Kidney (tissue), 14 donors: Measurements from ENCODE around the gene PRR35. TPM values are rescaled to one million over a fixed set of nuclear protein-coding genes. Genes with fewer than 3 reads are reported as not detected.
A peak's percentile ranks its signal among the peaks of the same experiment; 100 is the strongest.
"Not testable (repeated sequence)": the region's sequence is repeated elsewhere in the genome, so short reads cannot be mapped to it uniquely, and the experiment has no call there.

Source experiments
- DNase-seq, 5 donors: peaks; one replicate each; pipeline ENCODE4 v3.0.0-alpha.2; 2013 to 2020
- FAIRE-seq: peaks from 2 replicates; lab custom pipeline; 2012; peaks lifted over from hg19 to GRCh38; lab: Jason Lieb, UNC
- H3K27ac ChIP-seq, 2 donors: one replicate each; pipeline ENCODE4 v1.7.0; 2013; ENCODE audit warnings: low read depth in 2 of 2, low read length in 2 of 2, inconsistent platforms in 1 of 2
- H3K27me3 ChIP-seq: one replicate; pipeline ENCODE4 v1.7.1; 2013; ENCODE audit warnings: low read length, inconsistent platforms; ENCODE audit not compliant: control insufficient read depth, insufficient read depth
- H3K36me3 ChIP-seq, 3 donors: one replicate each; pipeline versions ENCODE4 v1.7.0 to v1.7.1; 2013; ENCODE audit warnings: low read length in 3 of 3, control low read depth in 1 of 3, inconsistent platforms in 1 of 3; ENCODE audit not compliant: insufficient read depth in 3 of 3, control insufficient read depth in 2 of 3
- H3K4me1 ChIP-seq, 3 donors: one replicate each; pipeline versions ENCODE4 v1.7.0 to v1.7.1; 2013; ENCODE audit warnings: low read length in 3 of 3, inconsistent platforms in 1 of 3, low read depth in 1 of 3; ENCODE audit not compliant: control insufficient read depth in 2 of 3, insufficient read depth in 2 of 3
- H3K4me3 ChIP-seq, 3 donors: one replicate each; pipeline versions ENCODE4 v1.7.0 to v1.8.1; 2013; ENCODE audit warnings: low read length in 3 of 3, control low read depth in 1 of 3, inconsistent platforms in 1 of 3
- H3K9ac ChIP-seq, 3 donors: one replicate each; pipeline versions ENCODE4 v1.7.0 to v1.7.1; 2013; ENCODE audit warnings: low read length in 3 of 3, control low read depth in 1 of 3, inconsistent platforms in 1 of 3
- H3K9me3 ChIP-seq, 3 donors: one replicate each; pipeline versions ENCODE4 v1.7.0 to v1.7.1; 2013; ENCODE audit warnings: low read length in 3 of 3, control low read depth in 1 of 3, inconsistent platforms in 1 of 3; ENCODE audit not compliant: control insufficient read depth in 2 of 3, insufficient read depth in 1 of 3
- intact Hi-C: fragments of 100-400 bp; cut with DNase I; formaldehyde crosslinking; loops from one replicate; pipeline ENCODE4 v1.11.1; 2022
- polyA plus RNA-seq: library from polyadenylated mRNA; stranded (reverse); fragments of 350-450 nt; fragmentation: Illumina TruSeq; extraction: RNeasy Lipid Tissue Mini Kit (QIAGEN cat#74804); gene quantifications from one replicate; pipeline ENCODE4 v1.2.3, GENCODE V29; 2014; ENCODE audit warnings: low read depth, low replicate concordance; ENCODE audit not compliant: insufficient read depth
- total RNA-seq: library from RNA; stranded (reverse); fragmentation: NEBNext Ultra II Directional; extraction: Animal tissue kit (Norgen Biotek cat#: 25700); gene quantifications from one replicate; pipeline ENCODE4 v1.2.1, GENCODE V29; 2021
- TF ChIP-seq, protein P1 (sequence below): IDR thresholded peaks from 3 replicates; pipeline ENCODE4 v1.5.1; 2012; ENCODE audit warnings: mild to moderate bottlenecking, moderate library complexity, borderline replicate concordance; ENCODE audit not compliant: insufficient read depth; ENCODE audit errors: extremely low read depth
- donor health status: control.
- donor health status: control.
- donor health status: control.
- donor health status: control.
- donor health status: control.
- donor health status: DM: yes; HTN: yes; CAD: no.
- donor health status: Normal renal cell carcinoma (clear cell type).

PRR35 gene
- total and polyA plus RNA-seq, 2 donors from 2014 or later = 1.8 to 24.4 TPM

DNA sequence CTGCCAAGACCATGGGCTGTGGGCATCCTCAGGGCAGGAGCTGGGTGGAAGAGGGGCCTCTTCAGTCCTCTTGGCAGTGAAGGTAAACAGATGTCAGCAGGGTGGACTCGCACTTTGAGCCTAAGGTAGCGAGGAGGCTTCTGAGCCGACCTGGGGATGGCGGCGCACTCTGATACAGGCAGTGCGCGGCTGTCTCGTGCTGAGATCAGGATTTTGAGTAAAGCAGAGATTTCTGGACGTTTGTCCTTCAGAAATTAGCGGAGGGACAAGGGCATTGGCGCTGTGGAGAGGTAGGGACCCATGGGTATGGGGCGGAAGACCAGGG lies 36.5 kb downstream of the PRR35 start:
- TF ChIP-seq, protein P1, sequence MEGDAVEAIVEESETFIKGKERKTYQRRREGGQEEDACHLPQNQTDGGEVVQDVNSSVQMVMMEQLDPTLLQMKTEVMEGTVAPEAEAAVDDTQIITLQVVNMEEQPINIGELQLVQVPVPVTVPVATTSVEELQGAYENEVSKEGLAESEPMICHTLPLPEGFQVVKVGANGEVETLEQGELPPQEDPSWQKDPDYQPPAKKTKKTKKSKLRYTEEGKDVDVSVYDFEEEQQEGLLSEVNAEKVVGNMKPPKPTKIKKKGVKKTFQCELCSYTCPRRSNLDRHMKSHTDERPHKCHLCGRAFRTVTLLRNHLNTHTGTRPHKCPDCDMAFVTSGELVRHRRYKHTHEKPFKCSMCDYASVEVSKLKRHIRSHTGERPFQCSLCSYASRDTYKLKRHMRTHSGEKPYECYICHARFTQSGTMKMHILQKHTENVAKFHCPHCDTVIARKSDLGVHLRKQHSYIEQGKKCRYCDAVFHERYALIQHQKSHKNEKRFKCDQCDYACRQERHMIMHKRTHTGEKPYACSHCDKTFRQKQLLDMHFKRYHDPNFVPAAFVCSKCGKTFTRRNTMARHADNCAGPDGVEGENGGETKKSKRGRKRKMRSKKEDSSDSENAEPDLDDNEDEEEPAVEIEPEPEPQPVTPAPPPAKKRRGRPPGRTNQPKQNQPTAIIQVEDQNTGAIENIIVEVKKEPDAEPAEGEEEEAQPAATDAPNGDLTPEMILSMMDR = no peak
- no peak overlapping the region for H3K27ac ChIP-seq
- no peak for FAIRE-seq

GRCh38 chr16:597655-598054 lies 37.5 kb downstream of the PRR35 start:
- H3K36me3 ChIP-seq, intact Hi-C loops, H3K9me3 ChIP-seq, FAIRE-seq, H3K27ac ChIP-seq, H3K9ac ChIP-seq, H3K27me3 ChIP-seq, H3K4me3 ChIP-seq, DNase-seq: not testable (repeated sequence)
- H3K4me1 ChIP-seq = peaks cover 0 to 27% (median 14%) of the 10 kb centered on the region in 3 donors

More for the DNA sequence above, 36.5 kb downstream of the PRR35 start:
- peaks cover 0 to 36% (median 24%) of the 10 kb centered on the region in 3 donors for H3K4me1 ChIP-seq
- DNase-seq = no peak
- no peak overlapping the region for H3K4me3 ChIP-seq
- peaks cover 0 to 5% (median 2%) of the 10 kb centered on the region in 3 donors for H3K36me3 ChIP-seq
- H3K9ac ChIP-seq = no peak overlapping the region
- no peaks in the 10 kb centered on the region for H3K27me3 ChIP-seq
- intact Hi-C loops = no loop called here
- H3K9me3 ChIP-seq = no peaks in the 10 kb centered on the region

GRCh38 chr16:598823-599739 lies 38.9 kb downstream of the PRR35 start:
- TF ChIP-seq, protein P1 = no peak
- H3K27me3 ChIP-seq = no peaks in the 10 kb centered on the region
- intact Hi-C loops = no loop called here
- H3K36me3 ChIP-seq = peaks cover 0 to 5% (median 2%) of the 10 kb centered on the region in 3 donors
- DNase-seq = peak in 2 of 5 donors; percentile 22 to 82
- no peak overlapping the region for H3K9ac ChIP-seq
- H3K4me1 ChIP-seq = peaks cover 0 to 15% (median 4%) of the 10 kb centered on the region in 3 donors
- no peak overlapping the region for H3K4me3 ChIP-seq
- no peaks in the 10 kb centered on the region for H3K9me3 ChIP-seq
- H3K27ac ChIP-seq = no peak overlapping the region
- FAIRE-seq = no peak

DNA sequence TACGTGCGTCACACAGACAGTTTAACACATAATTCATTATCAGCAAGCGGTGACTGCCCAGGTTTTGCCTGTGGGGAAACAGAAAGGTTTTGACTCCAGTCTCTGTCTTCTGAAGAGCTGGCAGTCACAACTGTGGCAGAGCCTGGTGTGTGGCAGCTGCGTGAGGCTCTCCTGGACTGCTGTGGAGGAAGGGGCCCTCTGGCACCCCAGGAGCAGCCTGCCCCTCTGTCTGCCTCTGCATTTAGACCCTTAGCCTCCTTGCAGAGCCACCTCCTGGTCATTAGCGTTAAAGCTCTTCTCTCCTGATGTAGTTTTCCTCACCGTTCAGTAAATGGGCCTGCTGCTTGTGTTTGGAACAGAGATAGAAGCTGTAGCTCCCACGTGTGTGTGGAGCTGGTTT lies 40.6 kb downstream of the PRR35 start:
- peaks cover 0 to 5% (median 2%) of the 10 kb centered on the region in 3 donors for H3K36me3 ChIP-seq
- no peak overlapping the region for H3K4me3 ChIP-seq
- intact Hi-C loops = no loop called here
- DNase-seq (peak in 1 of 5 donors; percentile 26), FAIRE-seq (no peak)
- H3K9me3 ChIP-seq = peaks cover 0 to 4% (median 0%) of the 10 kb centered on the region in 3 donors
- TF ChIP-seq, protein P1 = peak; percentile 20
- H3K9ac ChIP-seq = no peak overlapping the region
- H3K4me1 ChIP-seq = peaks cover 0 to 6% (median 0%) of the 10 kb centered on the region in 3 donors
- no peaks in the 10 kb centered on the region for H3K27me3 ChIP-seq
- H3K27ac ChIP-seq = no peak overlapping the region
